ENCODE data around the gene CHST6.
"Not testable (repeated sequence)": the region's sequence is repeated elsewhere in the genome, so short reads cannot be mapped to it uniquely, and the experiment has no call there.

The CHST6 gene

DNA sequence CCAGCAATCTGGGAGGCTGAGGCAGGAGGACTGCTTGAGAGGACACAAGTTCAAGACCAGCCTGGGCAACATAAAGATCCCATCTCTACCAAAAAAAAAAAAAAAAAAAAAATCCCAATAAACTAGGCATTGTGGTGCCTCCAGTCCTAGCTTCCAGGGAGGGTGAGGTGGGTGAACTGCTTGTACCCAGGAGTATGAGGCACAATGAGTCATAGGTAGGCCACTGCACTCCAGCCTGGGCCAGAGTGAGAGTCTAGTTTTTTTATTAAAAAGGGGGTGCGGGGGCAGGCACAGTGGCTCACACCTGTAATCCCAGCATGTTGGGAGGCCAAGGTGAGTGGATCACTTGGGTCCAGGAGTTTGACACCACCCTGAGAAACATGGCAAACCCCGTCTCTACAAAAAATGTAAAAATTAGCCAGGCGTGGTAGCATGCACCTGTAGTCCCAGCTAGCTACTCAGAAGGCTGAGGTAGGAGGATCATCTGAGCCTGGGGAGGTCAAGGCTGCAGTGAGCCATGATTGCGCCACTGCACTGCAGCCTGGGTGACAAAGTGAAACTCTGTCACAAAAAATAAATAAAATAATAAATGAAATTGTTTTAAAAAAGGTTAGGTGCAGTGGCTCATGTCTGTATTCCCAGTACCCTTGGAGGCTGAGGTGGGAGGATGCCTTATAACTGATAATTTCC is 7.8 kb upstream of the CHST6 start:
- no peak for DNase-seq

DNA sequence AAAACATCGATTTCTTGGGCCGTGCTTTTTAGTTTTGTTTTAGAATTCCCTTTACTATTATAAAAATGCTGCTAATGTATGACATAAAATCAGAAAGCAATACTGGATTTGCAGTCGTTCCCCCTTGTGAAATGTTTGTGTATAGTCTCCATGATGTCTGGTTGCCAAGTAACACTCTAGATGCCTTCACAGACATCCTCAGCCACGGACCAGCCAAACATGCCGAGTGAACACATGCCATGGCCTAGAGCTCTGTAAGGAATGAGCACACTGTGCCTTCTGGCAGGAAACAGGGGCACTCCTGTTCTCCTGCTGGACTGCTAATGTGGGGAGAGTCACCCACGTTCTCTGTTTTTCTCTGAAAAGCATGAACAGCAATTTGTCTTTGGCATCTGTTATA is 6.6 kb upstream of the CHST6 start:
- not testable (repeated sequence) for DNase-seq

DNA sequence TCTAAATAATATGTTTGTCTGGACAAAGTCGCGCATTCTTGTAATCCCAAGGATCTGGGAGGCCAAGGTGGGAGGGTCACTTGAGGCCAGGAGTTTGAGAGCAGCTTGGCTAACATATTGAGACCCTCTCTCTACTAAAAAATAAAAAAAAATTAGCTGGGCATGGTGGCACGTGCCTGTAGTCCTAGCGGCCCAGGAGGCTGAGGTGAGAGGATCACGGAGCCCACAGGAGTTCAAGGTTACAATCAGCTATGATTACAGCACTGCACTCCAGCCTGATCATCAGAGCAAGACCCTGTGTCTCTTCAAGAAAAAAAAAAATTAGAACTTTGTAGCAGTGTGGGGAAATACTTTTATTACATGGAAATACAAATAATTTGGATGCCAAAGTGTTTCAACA is 6.1 kb upstream of the CHST6 start:
- DNase-seq, result no peak

DNA sequence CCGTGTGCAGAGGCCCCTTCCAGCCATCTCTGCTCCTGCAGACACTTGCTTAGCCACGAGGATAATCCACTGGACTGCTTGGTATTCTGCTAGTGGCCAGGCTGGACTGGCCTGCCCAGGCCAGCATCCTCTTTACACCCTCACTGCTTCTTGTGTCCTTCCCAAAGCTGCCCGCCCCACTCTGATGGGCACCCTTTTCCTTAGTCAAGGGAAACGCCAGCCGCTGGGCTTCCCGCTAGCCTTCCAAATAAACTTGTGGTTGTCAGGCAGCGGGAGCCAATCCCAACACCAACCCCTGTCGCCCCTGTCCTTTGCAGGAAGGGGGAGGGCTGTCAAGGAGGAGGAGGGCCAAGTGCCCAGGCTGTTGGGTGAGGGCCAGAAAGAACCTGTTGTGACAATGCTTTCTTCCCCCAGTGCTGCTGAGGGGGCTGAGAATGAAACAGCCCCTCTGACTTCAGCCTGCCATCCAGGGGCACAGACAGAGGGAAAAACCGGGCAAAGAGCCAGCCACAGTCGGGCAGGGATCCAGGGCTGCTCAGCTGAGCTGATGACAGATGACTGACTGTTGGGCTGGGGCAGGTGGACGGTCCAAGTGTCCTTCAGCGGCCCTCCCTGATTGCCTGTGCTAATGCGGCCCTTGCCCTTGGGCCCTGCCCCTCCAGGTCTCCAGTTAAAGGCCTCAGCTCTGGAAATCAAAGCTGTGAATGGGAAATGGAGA is 3.5 kb upstream of the CHST6 start:
- DNase-seq, result not testable (repeated sequence)

DNA sequence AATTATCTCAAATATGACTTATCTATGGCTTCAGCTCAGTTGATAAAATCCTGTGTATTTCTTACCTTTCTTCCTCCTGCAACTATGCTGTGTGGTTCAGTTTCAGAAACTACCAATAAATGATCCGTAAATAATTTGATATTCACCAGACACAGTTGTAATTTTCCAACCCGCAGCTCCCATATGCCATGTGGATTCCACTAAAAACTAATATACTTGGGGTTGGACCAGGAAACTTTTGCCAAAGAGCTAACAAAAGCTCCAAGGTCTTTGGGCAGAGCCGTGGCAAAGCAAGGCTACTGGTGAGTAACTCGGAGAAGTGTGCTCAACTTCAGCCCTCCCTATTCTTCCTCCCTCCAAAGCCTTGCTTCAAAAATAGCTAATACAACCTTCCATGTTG is 2.3 kb upstream of the CHST6 start:
- DNase-seq, result no peak

DNA sequence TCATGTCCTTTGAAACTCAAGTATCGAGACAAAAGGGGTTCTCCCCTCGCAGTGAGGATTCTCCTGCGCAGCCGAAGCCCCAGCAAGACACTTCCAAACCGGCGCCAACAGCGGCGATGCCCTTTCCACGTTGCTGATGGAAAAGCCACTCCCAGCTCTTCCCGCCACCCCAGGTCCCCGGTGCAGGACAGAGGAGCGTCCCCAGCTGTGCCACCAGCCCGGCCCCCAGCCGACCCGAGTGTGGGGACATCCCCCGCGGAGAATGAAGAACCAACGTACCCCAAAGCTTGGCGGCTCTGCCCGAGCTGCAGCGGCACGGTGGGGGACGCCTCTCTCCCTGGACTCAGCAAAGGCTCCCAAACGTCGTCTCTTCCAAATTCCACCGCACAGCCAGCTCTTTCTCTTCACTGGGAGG is 573 bp downstream of the CHST6 start:
- DNase-seq, result no peak

DNA sequence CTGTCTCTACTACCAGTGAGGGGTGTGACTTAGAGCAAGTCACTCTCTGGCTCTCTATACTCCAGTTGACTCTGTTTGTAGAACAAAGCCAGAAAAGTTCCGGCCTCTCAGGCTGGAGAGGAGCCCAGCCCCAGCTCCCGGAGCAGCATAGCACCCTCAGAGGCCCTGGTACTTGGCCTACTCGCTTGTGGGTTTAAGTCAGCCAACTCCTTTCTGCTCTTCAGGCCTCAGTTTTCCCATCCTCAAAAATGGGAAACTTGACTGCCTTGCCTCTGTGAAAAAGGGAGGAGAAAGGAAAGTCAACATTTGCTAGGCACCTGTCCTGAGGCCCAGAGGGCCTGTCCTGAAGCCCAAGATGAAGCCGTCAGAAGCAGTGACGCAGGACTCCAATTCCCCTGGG is 1.1 kb downstream of the CHST6 start:
- DNase-seq, result no peak

DNA sequence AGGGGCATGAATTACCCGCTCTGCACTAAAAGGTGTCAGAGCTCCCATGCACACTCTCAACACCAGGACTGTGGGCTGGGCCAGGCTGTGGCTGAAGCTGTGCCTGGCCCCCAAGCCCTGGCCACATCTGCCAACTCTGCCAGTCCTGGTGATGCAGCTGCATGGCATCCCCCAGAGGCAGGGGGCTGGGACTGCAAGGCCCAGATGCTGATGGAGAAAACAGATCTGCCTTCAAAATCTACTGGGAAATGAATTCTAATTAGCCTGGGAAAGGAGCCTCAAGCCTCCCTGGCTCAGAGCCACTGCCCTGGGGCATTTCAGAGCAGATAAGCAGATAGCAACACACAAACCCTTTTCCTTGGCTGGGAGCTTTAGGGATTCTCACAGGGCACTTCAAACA is 3.4 kb downstream of the CHST6 start:
- DNase-seq, result no peak

DNA sequence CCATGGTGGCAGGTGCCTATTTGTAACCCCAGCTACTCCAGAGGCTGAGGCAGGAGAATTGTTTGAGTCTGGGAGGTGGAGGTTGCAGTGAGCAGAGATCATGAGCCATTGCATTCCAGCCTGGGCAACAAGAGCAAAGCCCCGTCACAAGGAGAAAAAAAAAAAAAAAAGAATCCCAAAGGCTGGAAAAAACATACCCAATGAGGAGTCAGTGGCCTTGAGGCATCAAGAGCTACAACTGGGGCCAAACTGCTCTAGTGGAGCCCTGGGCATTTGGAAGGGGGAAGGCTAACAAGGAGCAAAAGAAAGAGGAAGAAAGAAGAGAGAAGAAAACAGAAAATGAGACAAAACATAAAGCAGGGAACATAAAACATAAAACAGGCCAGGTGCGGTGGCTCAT is 6.9 kb downstream of the CHST6 start:
- DNase-seq, result no peak

DNA sequence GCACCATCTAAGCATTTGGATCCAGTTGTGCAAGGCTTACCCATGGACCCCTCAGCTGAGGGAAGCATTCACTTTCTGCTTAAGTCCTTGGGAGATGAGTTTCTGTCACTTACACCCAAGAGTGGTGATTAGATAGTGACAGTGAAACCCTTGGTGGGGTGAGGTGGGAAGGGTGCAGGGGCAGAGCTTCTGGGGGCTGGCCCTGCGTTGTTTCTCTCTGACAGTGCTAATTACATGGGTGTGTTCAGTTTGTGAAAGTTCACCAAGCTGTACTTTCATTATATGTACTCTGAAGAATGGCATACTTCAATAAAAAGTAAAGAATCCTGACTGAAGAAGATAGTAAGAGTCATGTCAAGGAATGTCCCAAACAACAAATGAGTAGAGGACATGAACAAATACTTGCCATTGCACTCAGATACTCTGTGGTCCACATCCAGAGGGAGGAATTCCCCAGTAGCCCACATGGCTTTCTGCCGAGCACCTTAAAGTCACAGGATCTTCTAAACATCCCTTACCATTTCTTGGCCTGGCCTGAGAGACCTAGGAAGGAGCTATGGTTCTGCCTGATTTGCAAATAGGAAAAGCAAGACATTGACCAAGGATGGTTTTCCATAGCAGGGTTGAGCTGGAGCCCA is 8.4 kb downstream of the CHST6 start:
- no peak for DNase-seq

DNA sequence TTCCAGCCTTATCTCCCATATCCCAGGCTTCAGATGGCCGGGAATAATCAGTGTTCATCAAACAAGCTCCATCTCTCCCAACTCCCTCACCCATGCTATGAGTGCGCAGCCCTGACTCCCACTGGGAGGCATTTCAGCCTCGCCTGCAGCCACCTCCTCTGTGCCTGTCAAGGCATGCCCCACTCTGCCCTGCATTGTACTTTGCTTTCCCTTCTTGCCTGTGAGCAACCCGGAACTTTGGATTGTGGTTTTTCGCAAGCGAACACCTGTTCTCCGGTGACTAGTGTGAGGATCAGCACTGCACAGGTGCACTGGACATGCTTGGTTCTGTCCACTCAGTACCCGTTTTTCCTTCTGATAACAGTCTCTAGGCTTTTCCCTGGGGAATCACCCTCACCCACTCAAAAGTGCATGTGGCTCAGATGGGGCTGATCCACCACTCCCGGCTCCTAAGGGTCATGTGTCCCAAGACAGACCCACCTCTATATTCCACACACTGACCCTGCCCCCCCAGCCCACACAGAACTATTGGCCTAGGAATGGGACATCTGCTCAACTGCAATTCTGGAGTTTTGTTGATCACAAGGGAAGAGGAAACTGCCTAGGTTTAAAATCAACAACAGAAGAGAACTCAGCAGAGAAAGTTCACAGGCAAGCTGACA is 9.1 kb downstream of the CHST6 start:
- no peak for DNase-seq

DNA sequence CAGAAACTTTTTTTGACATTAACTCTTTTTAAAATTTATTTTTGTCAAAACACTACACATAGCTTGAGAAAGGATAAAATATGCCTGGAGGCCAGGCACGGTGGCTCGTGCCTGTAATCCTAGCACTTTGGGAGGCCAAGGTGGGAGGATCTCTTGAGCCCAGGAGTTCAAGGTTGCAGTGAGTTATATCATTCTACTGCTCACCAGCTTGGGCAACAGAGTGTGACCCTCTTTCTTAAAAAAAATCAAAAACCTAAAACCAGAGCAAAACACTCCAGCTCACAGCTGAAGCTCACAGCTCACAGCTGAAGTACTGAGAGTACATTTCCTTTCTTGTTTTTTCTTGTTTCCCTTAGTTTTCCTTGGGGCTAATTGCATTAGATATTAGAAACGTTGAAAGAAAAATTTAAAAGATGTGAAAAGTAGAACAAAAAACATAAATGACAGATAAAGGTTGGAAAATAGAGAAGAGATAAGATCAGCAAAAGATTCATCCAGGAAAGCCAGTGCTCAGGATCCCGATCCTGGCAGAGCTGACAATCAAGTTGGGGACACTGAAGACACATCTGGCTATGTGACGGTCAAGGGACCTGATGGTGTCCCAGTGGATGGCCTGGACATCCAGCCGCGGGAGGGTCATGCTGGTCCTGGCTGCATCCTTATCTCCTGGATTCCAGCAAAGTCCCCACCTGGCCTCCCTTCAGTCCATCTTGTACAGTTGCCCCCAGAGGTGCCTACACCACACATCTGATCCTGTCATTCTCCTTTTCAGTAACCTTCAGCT is 9.8 kb downstream of the CHST6 start:
- DNase-seq, result no peak

DNA sequence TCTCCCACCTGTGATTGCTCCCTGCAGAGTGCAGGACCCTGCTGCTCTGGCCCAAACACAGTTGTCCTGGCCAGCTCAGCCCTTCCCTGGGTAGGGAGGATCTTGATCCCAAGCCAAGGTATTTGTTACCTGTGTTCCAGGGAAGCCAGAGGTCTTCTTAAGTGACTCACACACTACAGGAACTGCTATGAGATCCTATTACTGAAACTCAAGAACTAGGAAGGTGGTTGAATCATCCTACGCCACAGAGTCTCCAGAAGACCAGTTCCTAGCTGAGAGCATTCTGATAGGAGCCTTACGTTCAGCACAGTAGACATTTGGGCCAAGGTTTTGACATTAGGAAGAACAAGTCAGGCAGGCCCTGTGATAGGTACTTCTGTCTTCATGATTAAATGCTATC is 12.0 kb downstream of the CHST6 start:
- DNase-seq, result no peak

DNA sequence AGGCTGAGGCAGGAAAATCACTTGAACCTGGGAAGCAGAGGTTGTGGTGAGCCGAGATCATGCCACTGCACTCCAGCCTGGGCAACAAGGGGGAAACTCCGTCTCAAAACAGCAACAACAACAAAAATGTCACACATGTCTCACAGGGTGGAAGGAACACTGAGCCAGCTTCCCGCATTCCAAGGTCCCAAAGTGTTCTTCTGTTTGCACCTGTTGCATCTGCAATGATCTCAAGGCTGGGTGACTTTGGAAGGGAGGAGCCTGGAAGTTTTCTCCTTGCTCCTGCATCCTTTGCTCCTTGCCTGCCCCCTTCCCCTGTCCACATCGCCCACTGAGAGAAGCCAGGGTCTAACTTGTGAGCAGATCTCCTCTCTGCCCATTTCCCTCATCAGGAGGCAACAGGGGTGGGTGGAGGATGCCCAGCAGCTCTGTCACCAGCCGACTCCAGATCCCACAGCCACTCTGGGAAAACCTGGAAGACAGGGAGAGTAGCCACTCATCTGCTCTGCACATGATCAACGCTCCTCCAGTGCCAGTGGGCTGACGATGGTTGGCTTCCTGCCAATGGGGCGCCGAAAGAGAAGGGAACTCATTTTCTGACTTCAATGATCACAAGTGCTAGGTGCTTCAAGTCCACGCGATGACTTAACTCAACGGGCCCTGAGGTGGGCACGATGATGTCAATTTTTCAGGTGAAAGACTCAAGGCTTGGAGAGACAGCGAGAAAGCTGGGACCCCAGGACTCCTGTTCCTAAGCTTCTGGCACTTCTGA is 12.6 kb downstream of the CHST6 start:
- no peak for DNase-seq

DNA sequence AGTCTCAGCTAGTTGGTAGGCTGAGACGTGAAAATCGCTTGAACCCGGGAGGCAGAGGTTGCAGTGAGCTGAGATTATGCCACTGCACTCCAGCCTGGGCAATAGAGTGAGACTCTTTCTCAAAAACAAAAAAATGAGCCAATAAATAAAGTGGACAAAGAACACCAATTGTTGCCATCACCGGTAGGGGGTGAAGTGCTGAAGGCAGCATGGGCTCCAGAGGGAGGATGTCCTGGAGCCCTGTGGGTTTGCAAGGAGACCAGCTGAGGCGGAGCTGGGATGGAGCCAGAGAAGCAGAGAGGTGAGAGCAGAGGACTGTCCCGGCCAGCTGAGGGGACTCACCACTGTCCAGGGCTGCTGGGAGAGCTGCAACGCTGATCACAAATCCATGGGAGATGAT is 13.8 kb downstream of the CHST6 start:
- no peak for DNase-seq

DNA sequence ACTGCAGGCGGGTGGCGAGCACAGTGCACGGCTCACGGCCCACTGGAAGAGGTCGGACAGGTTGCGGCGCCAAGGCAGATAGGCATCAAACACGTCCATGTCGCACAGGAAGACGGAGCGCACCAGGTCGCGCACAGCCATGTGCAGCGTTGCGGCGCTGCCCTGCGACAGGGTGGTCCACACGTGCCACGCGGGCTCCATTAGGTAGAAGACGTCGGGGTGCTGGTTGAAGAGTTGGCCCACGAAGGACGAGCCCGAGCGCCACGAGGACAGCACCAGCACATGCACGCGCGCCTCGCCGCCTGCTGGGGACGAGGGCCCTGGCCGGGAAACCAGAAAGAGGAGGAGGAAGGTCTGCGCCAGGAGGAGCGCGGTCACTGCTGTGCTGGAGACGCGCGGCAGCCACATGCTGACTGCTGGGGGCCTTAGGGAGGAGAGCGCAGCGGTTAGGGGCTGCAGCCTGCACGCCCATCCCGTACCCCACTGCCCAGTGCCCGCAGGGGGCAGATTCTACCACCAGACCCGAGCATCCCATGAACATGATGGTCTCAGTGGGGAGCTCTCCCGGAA is 15.7 kb downstream of the CHST6 start:
- DNase-seq, result no peak

DNA sequence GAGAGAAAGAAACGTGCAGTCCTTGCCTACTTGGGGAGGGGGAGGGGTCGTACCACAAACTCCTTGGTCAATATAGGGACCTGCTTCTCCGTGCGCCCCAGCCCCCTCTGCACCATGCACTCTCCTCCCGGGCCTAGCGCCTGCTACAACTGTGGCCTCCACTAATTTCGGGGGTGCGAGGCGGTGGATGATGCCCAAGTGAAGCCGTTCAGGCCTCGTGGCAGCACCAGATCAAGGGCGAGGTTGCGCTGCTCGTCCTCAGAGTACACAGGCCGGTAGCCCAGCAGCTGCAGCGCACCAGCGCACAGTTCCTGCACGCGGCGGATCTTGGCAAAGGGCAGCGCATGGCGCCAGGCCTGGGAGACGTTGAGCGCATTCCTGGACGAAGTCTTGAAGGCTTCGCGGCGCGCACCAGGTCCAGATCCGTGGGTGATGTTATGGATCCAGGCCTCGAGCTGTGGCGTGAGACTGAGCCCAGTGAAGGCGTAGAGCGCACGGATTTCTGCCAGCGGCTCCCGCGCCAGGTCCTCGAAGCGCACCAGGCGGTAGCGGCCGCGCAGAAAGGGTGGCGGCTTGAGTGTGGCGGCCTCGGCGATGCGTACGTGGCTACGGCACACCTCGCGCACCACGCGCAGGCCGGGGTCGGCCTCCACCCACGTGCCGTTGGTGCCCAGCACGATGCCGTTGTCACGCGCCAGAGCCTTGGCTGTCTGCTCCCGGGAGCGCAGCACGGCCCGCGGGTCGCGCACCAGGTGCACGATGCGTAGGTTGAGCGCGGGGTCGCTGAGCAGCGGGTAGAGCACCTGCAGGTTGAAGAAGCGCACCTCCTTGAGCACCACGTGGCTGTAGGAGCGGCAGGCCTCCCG is 16.5 kb downstream of the CHST6 start:
- DNase-seq, result no peak

DNA sequence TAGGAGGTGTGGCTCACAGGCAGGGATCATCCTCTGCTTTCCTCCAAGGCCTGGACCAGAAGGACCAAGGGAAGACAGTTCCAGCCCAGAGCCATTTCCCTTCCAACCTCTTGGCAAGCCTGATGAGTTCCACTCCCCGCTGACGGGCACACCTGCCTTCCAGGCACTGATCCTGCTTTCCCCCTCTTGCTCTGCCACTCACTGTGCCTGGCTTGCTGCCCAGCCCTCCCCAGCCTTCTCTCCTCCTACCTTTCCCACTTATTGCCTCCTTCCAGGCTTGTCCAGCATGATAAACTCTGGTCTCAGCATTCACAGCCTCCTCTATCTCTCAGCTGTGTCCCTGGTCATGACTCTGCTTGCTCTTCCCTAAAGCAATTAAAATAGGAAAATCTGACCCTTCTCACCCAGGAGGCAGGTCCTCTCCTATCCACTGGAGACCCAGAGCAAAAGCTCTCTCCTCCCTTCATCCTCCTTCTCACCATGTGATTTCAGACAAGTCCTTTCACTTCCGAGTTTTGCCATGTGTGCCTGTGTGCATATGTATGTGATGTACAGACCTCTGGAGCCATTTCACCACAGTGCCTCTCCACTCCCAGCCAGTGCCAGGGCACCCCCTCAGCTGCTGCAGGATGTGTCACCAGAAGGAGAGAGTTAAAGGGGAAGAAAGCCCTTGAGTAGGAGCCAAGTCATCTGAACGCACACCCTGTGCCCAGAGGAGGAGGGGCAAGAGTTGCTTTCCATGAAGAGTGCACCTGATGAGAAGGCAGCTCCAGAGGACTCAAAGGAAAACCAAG is 17.4 kb downstream of the CHST6 start:
- DNase-seq, result no peak

DNA sequence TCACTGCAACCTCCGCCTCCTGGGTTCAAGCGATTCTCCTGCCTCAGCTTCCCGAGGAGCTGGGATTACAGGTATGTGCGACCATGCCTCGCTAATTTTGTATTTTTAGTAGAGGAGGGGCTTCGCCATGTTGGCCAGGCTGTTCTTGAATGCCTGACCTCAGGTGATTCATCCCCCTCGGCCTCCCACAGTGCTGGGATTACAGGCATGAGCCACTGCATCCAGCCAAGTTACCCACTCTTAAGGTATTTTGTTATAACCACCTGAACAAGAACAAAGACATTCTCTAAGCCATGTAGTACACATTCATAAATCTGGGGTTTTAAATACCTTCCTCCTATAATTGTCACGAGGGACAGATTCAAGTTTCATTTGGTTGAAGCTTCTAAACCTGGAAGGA is 18.4 kb downstream of the CHST6 start:
- DNase-seq, result no peak

DNA sequence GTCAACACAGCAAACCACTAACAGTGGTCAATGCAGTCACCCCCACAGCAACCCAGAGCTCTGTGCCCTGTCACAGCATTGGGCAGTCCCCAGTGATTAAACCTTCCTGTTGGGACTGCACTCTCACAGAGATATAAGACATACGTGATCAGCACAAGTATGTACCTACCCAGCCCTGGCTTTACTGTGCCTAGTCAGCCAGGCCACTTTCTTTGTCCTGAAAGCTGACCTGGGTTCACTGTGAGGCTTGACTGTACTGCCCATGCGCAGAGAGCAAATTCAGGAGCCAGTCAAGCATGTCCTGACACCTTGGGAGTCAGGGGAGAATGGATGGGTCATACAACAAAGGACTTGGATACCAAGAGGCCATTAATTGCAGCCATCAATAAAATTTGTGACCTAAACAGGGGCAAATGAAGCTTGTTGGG is 19.8 kb downstream of the CHST6 start:
- DNase-seq, result no peak

All from stimulated activated CD4-positive, alpha-beta T cell treated with anti-CD3 and anti-CD28 coated beads, Interleukin-4, amount 100 ng/mL, for 1 hour (primary cell).